Measurements from ENCODE around the gene FEN1.

DNA sequence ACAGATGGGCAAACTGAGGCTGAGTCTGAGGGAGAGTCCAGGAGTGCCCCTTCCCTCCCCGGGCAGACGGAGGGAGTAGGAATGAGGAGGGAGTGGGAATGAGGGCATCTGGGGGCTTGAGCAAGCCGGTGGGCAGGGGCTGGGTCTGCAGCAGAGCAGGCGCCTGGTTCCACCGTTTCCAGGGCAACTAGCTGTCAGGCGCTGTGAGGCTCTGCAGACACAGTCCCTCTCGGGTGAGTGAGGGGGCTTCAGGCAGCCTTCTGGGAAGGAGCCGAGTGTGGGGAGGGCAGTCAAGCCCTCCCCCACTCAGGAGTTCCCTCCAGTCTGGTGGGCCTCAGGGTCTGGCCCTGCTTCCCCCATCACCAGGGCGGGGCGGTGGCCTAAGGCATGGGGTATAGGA is 19.4 kb upstream of the FEN1 start:
- TF ChIP-seq POLR2AphosphoS5 (IDR thresholded peaks at IDR 0.05; ENCODE audit: low read depth, low read length), result no peak
- TF ChIP-seq POLR2A (IDR thresholded peaks at IDR 0.05; ENCODE audit: low read depth, low read length), result no peak
- no peak for TF ChIP-seq TAF1 (IDR thresholded peaks at IDR 0.05; ENCODE audit: borderline replicate concordance, low read depth, low read length)
